Parathyroid adenoma (tissue), 2 donors: ENCODE results near the gene CEACAM16.

Source experiments
- H2AFZ ChIP-seq: fragments of 300-600 bp; sonication (generic); one replicate; pipeline ENCODE4 v1.7.0; 2017; ENCODE audit warnings: antibody characterized with exemption, mild to moderate bottlenecking
- H3K27ac ChIP-seq: fragments of 300-600 bp; sonication (generic); one replicate; pipeline ENCODE4 v1.7.0; 2017
- H3K27me3 ChIP-seq: fragments of 300-600 bp; sonication (generic); one replicate; pipeline ENCODE4 v1.7.0; 2017; ENCODE audit warnings: low read length; ENCODE audit not compliant: control insufficient read depth, insufficient read depth
- H3K36me3 ChIP-seq: fragments of 300-600 bp; sonication (generic); one replicate; pipeline ENCODE4 v1.7.0; 2017; ENCODE audit warnings: low read length; ENCODE audit not compliant: control insufficient read depth, insufficient read depth
- H3K4me1 ChIP-seq: fragments of 300-600 bp; sonication (generic); one replicate; pipeline ENCODE4 v1.7.0; 2017; ENCODE audit warnings: control low read depth
- H3K4me2 ChIP-seq: fragments of 300-600 bp; sonication (generic); one replicate; pipeline ENCODE4 v1.7.0; 2017; ENCODE audit warnings: low read length
- H3K4me3 ChIP-seq: fragments of 300-600 bp; sonication (generic); one replicate; pipeline ENCODE4 v1.7.0; 2017; ENCODE audit warnings: low read depth, low read length
- H3K79me2 ChIP-seq: fragments of 300-600 bp; sonication (generic); one replicate; pipeline ENCODE4 v1.7.0; 2017; ENCODE audit warnings: control low read depth
- H3K9ac ChIP-seq: fragments of 300-600 bp; sonication (generic); one replicate; pipeline ENCODE4 v1.7.0; 2017; ENCODE audit warnings: mild to moderate bottlenecking
- H3K9me3 ChIP-seq: fragments of 300-600 bp; sonication (generic); one replicate; pipeline ENCODE4 v1.7.0; 2017; ENCODE audit warnings: low read length; ENCODE audit not compliant: control insufficient read depth
- CTCF ChIP-seq: fragments of 300-600 bp; sonication (generic); IDR thresholded peaks from one replicate; pipeline ENCODE4 v1.7.0; 2017; ENCODE audit warnings: antibody characterized with exemption, mild to moderate bottlenecking
- donor health status: primary hyperparathyroidism.

The CEACAM16 gene

GRCh38 chr19:44661904-44662303 lies 37.0 kb upstream of the CEACAM16 start:
- no peak overlapping the region for H3K4me3 ChIP-seq
- no peak overlapping the region for H3K4me2 ChIP-seq
- H3K9ac ChIP-seq = no peak overlapping the region
- no peaks in the 10 kb centered on the region for H3K9me3 ChIP-seq
- no peak overlapping the region for H2AFZ ChIP-seq
- H3K79me2 ChIP-seq = no peaks in the 10 kb centered on the region
- no peak overlapping the region for H3K27ac ChIP-seq
- H3K4me1 ChIP-seq = no peaks in the 10 kb centered on the region
- no peaks in the 10 kb centered on the region for H3K36me3 ChIP-seq
- no peaks in the 10 kb centered on the region for H3K27me3 ChIP-seq
- TF ChIP-seq CTCF = no peak

- H3K9ac ChIP-seq = no peak overlapping the region
- no peaks in the 10 kb centered on the region for H3K36me3 ChIP-seq
- H3K27ac ChIP-seq = no peak overlapping the region
- TF ChIP-seq CTCF = no peak
- no peak overlapping the region for H3K4me3 ChIP-seq
- no peaks in the 10 kb centered on the region for H3K9me3 ChIP-seq
- no peak overlapping the region for H3K4me2 ChIP-seq
- no peaks in the 10 kb centered on the region for H3K4me1 ChIP-seq
- H3K79me2 ChIP-seq = no peaks in the 10 kb centered on the region
- no peak overlapping the region for H2AFZ ChIP-seq
- H3K27me3 ChIP-seq = no peaks in the 10 kb centered on the region
Measured at GRCh38 chr19:44662691-44663385, 36.1 kb upstream of the CEACAM16 start.

GRCh38 chr19:44663996-44664395 lies 35.0 kb upstream of the CEACAM16 start:
- no peak overlapping the region for H3K27ac ChIP-seq
- H3K9ac ChIP-seq = no peak overlapping the region
- no peaks in the 10 kb centered on the region for H3K4me1 ChIP-seq
- H3K79me2 ChIP-seq = no peaks in the 10 kb centered on the region
- H2AFZ ChIP-seq = no peak overlapping the region
- no peak overlapping the region for H3K4me2 ChIP-seq
- no peaks in the 10 kb centered on the region for H3K27me3 ChIP-seq
- no peaks in the 10 kb centered on the region for H3K36me3 ChIP-seq
- no peaks in the 10 kb centered on the region for H3K9me3 ChIP-seq
- H3K4me3 ChIP-seq = no peak overlapping the region
- TF ChIP-seq CTCF = no peak

GRCh38 chr19:44664976-44665375 lies 34.0 kb upstream of the CEACAM16 start:
- Histone ChIP-seq H2AFZ (no peak overlapping the region), H3K4me2 (no peak overlapping the region), H3K9ac (no peak overlapping the region), H3K9me3 (no peaks in the 10 kb centered on the region), H3K27me3 (no peaks in the 10 kb centered on the region), H3K36me3 (no peaks in the 10 kb centered on the region), H3K79me2 (no peaks in the 10 kb centered on the region), H3K4me3 (no peak overlapping the region), H3K27ac (no peak overlapping the region), H3K4me1 (no peaks in the 10 kb centered on the region)
- no peak for TF ChIP-seq CTCF
